ENCODE results near the gene SPAG9.

DNA sequence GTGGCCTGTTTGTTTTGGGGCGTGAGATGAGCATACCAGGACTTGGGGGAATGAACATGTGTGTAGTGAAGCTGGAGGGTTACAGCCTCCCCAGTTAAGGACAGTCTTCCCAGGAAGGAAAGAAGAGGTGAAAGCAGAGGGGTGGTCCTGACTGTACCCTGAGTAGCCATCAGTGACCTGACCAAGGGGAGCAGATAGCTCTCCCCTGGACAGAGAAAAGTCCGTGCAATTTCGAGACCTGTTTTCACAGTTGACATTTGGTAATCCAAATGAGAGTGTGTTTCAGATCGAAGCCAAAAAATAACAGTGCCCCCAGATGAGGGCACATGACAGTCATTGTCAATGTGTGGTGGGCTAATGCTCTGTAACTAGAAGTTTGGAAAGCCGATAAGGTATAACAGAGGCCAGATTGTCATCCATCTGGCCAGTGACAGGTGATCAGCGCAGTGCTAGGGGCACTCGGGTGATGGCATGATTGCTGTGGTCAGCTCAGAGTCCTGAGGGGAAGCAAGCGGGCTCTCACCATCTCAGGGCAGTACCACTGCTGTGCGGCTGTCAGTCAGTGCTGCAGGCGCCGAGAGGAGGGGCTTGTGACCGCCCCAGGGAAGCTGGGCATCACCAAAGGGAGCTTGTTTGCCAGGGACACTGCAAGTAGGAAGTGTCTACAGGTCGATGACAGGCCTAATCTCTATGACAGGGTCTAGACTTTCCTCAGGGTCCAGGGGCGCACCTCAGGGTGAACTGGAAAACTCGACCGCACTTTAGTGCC, 44.4 kb upstream of the SPAG9 start:
- TF ChIP-seq, protein P1, sequence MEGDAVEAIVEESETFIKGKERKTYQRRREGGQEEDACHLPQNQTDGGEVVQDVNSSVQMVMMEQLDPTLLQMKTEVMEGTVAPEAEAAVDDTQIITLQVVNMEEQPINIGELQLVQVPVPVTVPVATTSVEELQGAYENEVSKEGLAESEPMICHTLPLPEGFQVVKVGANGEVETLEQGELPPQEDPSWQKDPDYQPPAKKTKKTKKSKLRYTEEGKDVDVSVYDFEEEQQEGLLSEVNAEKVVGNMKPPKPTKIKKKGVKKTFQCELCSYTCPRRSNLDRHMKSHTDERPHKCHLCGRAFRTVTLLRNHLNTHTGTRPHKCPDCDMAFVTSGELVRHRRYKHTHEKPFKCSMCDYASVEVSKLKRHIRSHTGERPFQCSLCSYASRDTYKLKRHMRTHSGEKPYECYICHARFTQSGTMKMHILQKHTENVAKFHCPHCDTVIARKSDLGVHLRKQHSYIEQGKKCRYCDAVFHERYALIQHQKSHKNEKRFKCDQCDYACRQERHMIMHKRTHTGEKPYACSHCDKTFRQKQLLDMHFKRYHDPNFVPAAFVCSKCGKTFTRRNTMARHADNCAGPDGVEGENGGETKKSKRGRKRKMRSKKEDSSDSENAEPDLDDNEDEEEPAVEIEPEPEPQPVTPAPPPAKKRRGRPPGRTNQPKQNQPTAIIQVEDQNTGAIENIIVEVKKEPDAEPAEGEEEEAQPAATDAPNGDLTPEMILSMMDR (IDR thresholded peaks at IDR 0.05): no peak
- no peak for TF ChIP-seq POLR2A (IDR thresholded peaks at IDR 0.05)

All from breast epithelium (tissue), 3 donors.